LNCaP clone FGC (cell line): ENCODE data around the gene ACSS1.

Experiments
- DNase-seq: peaks from one replicate; pipeline ENCODE4 v3.0.0-alpha.2; 2011; ENCODE audit warnings: low read depth
- H3K4me3 ChIP-seq: 2 replicates; pipeline ENCODE4 v1.5.1; 2011; ENCODE audit warnings: mild to moderate bottlenecking, low read depth, low read length, control low read depth
- TF ChIP-seq, protein P1 (sequence below): IDR thresholded peaks from 2 replicates; pipeline ENCODE4 v1.5.1; 2012; ENCODE audit warnings: mild to moderate bottlenecking; ENCODE audit not compliant: control insufficient read depth, insufficient read depth; ENCODE audit errors: extremely low read depth

ACSS1 gene

DNA sequence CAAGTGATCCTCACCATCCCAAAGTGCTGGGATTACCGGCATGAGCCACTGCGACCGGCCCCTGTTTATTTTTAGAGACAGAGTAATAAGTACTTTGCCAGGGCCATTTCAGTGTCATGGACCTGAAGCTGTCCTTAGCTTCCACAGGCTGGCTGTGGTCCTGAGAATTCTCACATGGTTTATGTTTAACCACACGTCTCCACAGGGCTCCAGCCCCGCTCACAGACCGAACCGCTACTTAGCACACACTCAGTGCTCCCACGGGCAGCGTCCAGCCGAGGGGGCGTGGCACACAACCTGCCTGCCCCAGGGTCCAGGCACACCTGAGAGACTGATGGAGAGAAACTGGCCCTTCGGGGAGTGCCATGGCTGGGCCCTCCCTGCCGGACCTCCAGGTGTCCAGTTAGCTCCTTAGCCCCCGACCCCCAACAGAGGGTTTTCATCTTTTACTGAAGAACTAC, 11.7 kb downstream of the ACSS1 start:
- DNase-seq, result no peak
- no peak overlapping the region for H3K4me3 ChIP-seq
- TF ChIP-seq, protein P1, sequence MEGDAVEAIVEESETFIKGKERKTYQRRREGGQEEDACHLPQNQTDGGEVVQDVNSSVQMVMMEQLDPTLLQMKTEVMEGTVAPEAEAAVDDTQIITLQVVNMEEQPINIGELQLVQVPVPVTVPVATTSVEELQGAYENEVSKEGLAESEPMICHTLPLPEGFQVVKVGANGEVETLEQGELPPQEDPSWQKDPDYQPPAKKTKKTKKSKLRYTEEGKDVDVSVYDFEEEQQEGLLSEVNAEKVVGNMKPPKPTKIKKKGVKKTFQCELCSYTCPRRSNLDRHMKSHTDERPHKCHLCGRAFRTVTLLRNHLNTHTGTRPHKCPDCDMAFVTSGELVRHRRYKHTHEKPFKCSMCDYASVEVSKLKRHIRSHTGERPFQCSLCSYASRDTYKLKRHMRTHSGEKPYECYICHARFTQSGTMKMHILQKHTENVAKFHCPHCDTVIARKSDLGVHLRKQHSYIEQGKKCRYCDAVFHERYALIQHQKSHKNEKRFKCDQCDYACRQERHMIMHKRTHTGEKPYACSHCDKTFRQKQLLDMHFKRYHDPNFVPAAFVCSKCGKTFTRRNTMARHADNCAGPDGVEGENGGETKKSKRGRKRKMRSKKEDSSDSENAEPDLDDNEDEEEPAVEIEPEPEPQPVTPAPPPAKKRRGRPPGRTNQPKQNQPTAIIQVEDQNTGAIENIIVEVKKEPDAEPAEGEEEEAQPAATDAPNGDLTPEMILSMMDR, result no peak

DNA sequence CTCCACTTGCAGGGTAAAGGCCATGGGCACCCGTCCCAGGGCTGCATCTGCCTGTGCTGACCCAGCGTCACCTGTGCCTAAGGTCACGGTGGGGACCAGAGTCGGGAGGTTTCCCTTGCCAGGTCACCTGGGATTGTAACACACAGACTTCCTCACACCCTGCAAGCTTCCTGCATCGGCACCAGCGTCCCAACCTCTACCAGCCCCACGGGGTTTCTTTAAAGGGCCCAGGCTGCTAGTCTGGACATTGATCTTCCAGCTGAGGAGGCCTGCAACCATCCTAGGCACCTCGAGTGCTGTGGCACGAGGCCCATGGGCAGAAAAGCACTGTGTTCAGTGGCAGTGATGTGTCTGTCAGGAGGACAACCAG, 12.6 kb downstream of the ACSS1 start:
- TF ChIP-seq, protein P1, result no peak
- no peak for DNase-seq
- H3K4me3 ChIP-seq, result no peak overlapping the region

DNA sequence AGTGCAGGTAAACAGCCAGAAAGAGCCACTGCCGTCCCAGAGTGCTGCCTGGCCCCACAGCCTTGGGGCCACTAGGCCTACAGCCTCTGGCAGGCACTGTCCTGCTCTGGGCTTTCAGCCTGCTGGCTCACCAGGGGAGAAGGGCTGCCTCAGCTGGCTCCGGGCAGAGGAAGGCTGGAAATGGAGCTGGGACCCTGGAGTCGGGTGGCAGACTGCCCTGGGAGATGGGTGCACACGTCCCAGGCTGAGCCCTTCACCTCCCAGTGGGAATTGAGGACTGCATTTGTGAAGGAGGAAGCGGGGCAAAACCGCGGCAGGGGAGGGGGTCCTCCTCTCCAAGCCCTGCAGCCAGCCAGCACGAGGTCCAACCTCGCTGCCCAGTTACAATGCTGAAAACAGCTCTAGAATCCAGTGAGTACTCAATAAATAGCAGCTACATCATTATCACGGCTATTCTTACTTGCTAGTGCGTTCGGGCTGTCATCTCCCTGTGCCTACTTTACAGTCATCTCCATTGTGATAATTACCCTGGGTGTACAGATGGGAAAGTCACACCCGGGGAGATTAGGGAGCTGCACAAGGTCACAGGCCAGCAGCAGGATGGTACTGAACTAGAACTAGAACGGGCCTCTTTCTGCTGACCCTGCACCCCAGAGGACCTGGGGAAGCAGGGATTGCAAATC, 13.1 kb downstream of the ACSS1 start:
- TF ChIP-seq, protein P1, result no peak
- H3K4me3 ChIP-seq, result no peak overlapping the region
- no peak for DNase-seq

DNA sequence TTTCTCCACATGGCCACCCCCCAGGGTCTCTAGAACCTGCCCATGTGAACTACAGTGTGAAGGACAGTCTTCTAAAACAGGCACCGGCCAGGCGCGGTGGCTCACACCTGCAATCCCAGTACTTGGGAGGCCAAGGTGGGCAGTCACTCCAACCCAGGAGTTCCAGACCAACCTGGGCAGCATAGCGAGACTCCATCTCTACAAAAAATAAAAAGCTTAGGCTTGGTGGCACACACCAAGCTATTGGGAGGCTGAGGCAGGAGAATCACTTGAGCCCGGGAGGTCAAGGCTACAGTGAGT, 13.7 kb downstream of the ACSS1 start:
- TF ChIP-seq, protein P1, result no peak
- H3K4me3 ChIP-seq, result no peak overlapping the region
- DNase-seq, result no peak

DNA sequence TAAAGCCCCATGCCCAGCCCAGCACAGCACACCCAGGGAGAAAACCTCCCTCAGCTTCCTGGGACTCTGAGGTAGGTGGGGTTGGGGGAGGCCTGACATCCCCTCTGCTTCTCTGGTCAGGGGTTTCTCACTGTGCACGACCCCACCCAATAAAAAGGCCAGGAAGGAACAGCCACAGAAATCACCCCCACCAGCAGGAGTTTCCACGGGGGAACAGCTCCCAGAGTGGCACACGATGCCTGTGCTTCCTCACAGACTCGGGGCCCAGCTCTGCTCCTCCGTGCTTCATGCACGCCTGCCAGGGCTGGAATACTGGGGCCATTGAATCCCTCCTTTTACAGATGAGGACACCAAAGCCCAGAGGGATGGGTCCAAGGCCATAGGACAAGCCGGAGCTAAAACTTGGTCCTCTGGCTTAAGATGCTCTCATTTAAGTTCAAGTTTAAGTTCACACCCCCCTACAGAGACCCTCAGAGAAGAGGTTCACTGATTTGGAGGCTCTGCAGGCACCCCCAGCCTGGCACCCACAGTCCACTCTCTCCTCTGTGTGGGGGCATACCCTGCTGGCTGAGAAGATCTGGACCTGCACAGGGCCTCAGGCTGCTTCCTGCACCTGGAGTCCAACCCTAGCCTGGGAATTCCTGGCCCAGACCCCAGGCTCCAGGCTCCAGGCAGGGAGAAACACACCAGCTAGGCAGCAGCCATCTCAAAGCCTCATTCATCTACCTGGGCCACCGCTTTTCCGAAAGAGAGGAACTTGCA, 14.3 kb downstream of the ACSS1 start:
- H3K4me3 ChIP-seq, result no peak overlapping the region
- TF ChIP-seq, protein P1, result no peak
- DNase-seq, result no peak

DNA sequence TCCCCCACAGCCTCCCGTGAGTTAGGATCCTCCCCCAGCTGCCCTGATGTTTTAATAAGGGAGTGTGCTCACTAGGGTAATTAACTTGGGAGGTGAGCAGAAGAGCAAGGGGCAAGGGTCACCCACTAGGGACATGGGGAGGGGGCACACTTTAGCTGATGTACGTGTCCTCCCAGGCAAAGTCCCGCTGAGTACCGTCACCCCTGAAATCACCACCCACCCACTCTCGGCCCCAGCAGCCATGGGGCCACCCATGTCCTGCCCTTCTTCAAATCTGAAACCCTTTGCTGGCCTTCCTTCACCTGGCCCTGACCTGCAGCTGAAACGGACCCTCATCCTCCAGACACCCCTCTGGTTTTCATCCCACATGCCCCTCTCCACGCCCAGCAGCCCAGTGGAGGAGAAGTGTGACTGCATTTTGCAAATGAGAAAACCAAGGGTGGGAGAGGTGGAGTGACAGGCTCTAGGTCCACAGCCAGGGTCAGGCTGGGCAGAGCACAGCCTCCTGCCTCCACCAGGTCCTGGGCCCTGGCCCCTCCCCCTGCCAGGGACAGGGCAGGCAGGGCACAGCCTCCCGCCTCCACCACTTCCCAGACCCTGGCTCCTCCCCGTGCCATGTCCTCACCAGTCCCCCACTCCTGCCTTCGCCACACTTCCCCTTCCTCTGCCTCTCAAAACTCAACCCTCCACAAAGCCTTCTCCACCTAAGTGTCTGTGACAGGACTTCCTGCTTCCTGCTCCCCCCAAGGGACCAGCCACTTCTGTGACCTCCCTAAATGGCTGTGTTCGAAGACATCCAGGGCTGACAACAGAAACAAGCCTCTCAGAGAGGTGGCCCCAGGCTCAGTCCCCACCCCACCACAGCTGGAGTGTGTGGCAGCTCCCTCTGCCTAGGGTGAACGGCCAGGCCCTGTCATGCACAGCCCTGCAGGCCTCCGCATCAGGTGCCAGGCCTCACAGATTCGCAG, 15.1 kb downstream of the ACSS1 start:
- TF ChIP-seq, protein P1, result no peak
- no peak for DNase-seq
- H3K4me3 ChIP-seq, result no peak overlapping the region
